RWPE2 (cell line): ENCODE measurements around the gene ZNF583.

ENCODE experiments used
- ATAC-seq: fragments of 200-7000 bp; cut with Tn5 transposase; 3 replicates; pipeline ENCODE4 v1.9.1; 2021; ENCODE audit warnings: low read depth
- DNase-seq: peaks from one replicate; pipeline ENCODE4 v3.0.0-alpha.2; 2020; ENCODE audit warnings: low spot score
- H3K27ac ChIP-seq: fragments of 450-650 bp; 2 replicates; pipeline ENCODE4 v1.5.1; 2017; ENCODE audit warnings: mild to moderate bottlenecking; ENCODE audit not compliant: poor library complexity, severe bottlenecking
- H3K27me3 ChIP-seq: fragments of 250-450 bp; sonication (Bioruptor Pico); 2 replicates; pipeline ENCODE4 v1.5.1; 2021; ENCODE audit warnings: mild to moderate bottlenecking, moderate library complexity; ENCODE audit not compliant: insufficient read depth, poor library complexity, severe bottlenecking
- H3K36me3 ChIP-seq: fragments of 250-450 bp; sonication (Bioruptor Pico); 2 replicates; pipeline ENCODE4 v1.5.1; 2020; ENCODE audit warnings: low read depth, mild to moderate bottlenecking, moderate library complexity
- H3K4me1 ChIP-seq: fragments of 250-450 bp; sonication (Bioruptor Pico); 2 replicates; pipeline ENCODE4 v1.5.1; 2021; ENCODE audit warnings: mild to moderate bottlenecking, moderate library complexity; ENCODE audit not compliant: insufficient read depth, poor library complexity, severe bottlenecking
- H3K4me3 ChIP-seq: fragments of 250-450 bp; sonication (Bioruptor Pico); 2 replicates; pipeline ENCODE4 v1.5.1; 2021; ENCODE audit warnings: mild to moderate bottlenecking, moderate library complexity; ENCODE audit not compliant: severe bottlenecking
- H3K9me3 ChIP-seq: fragments of 250-450 bp; sonication (Bioruptor Pico); 2 replicates; pipeline ENCODE4 v1.5.1; 2021; ENCODE audit warnings: mild to moderate bottlenecking, moderate library complexity; ENCODE audit not compliant: severe bottlenecking
- TF ChIP-seq, protein P1 (sequence below): fragments of 450-650 bp; IDR thresholded peaks from one replicate; pipeline ENCODE4 v1.5.1; 2017; ENCODE audit warnings: mild to moderate bottlenecking, moderate library complexity; ENCODE audit not compliant: poor library complexity, severe bottlenecking

ZNF583 gene

DNA sequence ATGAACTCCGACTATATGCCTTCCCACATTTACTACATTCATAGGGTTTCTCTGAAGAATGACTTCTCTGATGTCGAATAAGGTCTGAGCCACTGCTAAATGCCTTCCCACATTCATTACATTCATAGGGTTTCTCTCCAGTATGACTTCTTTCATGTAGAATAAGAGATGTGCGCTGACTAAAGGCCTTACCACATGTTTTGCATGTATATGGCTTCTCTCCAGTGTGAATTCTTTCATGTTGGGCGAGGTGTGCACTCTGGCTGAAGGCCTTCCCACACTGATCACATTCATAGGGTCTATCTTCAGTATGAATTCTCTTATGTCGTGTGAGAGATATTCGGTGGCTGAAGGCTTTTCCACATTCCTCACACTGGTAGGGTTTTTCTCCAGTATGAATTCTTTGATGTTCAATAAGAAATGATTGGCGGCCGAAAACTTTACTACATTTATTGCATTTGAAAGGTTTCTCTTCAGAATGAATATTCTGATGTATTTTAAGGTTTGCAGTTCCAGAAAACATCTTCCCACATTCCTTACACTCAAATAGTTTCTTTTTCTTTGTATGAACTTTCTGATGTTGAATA lies 37.2 kb downstream of the ZNF583 start:
- Histone ChIP-seq H3K4me1 (no peaks in the 10 kb centered on the region), H3K27me3 (no peaks in the 10 kb centered on the region), H3K36me3 (no peaks in the 10 kb centered on the region), H3K27ac (no peak overlapping the region), H3K4me3 (no peak overlapping the region), H3K9me3 (peaks cover 20% of the 10 kb centered on the region)
- TF ChIP-seq, protein P1, sequence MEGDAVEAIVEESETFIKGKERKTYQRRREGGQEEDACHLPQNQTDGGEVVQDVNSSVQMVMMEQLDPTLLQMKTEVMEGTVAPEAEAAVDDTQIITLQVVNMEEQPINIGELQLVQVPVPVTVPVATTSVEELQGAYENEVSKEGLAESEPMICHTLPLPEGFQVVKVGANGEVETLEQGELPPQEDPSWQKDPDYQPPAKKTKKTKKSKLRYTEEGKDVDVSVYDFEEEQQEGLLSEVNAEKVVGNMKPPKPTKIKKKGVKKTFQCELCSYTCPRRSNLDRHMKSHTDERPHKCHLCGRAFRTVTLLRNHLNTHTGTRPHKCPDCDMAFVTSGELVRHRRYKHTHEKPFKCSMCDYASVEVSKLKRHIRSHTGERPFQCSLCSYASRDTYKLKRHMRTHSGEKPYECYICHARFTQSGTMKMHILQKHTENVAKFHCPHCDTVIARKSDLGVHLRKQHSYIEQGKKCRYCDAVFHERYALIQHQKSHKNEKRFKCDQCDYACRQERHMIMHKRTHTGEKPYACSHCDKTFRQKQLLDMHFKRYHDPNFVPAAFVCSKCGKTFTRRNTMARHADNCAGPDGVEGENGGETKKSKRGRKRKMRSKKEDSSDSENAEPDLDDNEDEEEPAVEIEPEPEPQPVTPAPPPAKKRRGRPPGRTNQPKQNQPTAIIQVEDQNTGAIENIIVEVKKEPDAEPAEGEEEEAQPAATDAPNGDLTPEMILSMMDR, result no peak
- ATAC-seq (no peak), DNase-seq (no peak)

- H3K36me3 ChIP-seq, result no peaks in the 10 kb centered on the region
- TF ChIP-seq, protein P1, result no peak
- ATAC-seq, result no peak
- H3K9me3 ChIP-seq, result peaks cover 14% of the 10 kb centered on the region
- no peak for DNase-seq
- no peak overlapping the region for H3K27ac ChIP-seq
- H3K4me3 ChIP-seq, result no peak overlapping the region
- H3K4me1 ChIP-seq, result no peaks in the 10 kb centered on the region
- H3K27me3 ChIP-seq, result no peaks in the 10 kb centered on the region
Measured at GRCh38 chr19:56474308-56474707, 70.2 kb downstream of the ZNF583 start.

DNA sequence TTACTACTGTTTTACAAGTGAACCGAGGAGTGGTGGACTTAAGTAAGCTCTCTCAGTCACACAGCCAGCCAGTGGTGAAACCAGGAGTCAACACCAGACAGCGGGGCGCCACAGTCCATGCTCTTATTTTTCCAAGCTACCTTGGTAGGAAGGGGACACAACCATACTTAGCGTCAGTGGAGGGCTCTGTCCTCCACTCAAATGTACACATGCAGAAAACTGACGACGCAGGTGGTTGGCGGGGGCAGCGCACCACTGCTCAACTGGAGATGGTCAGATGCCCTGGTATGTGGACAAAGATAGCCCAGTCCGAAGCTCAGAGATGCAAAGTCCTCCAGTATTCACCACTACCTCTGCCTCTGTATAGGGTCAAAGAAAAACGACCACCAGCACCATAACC lies 72.0 kb downstream of the ZNF583 start:
- Histone ChIP-seq H3K9me3 (peaks cover 10% of the 10 kb centered on the region), H3K4me1 (no peaks in the 10 kb centered on the region), H3K36me3 (no peaks in the 10 kb centered on the region), H3K27me3 (no peaks in the 10 kb centered on the region), H3K4me3 (no peak overlapping the region), H3K27ac (no peak overlapping the region)
- DNase-seq (no peak), ATAC-seq (no peak)
- TF ChIP-seq, protein P1, result no peak
